Measurements from ENCODE around the gene CDX2.

DNA sequence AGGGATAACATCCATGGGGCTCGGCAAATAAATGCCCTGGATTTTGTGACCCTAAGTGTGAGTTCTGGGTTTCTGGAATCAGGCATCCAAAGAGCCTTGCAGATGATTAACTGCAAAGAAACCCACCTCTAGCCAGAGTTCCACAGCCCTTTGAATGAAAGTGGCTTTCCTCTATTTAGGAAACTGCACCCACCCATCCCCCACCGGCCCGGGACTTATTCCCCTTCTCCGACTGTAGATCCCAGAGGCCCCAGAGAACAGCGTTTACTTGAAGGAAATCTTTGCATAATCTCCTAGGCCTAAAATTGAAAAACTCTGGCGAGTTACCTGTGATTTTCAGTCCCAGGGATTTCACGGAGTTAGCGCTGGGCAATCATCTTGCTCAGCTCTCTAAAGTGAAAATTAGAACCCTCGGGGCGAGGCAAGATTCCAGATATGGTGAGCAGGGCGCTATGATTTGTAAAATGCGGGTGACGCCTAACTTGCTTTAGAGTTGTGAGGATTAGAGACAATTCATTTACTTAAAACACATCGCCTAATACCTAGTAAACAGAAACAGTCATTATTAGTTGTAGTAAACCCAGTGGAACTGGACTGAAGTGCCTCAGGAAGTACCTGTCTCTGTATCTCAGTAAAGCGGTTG is 10.0 kb upstream of the CDX2 start:
- TF ChIP-seq, protein P1, sequence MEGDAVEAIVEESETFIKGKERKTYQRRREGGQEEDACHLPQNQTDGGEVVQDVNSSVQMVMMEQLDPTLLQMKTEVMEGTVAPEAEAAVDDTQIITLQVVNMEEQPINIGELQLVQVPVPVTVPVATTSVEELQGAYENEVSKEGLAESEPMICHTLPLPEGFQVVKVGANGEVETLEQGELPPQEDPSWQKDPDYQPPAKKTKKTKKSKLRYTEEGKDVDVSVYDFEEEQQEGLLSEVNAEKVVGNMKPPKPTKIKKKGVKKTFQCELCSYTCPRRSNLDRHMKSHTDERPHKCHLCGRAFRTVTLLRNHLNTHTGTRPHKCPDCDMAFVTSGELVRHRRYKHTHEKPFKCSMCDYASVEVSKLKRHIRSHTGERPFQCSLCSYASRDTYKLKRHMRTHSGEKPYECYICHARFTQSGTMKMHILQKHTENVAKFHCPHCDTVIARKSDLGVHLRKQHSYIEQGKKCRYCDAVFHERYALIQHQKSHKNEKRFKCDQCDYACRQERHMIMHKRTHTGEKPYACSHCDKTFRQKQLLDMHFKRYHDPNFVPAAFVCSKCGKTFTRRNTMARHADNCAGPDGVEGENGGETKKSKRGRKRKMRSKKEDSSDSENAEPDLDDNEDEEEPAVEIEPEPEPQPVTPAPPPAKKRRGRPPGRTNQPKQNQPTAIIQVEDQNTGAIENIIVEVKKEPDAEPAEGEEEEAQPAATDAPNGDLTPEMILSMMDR (IDR thresholded peaks at IDR 0.05) = no peak
- TF ChIP-seq POLR2AphosphoS5 (IDR thresholded peaks at IDR 0.05) (no peak), POLR2A (IDR thresholded peaks at IDR 0.05) (no peak), EP300 (IDR thresholded peaks at IDR 0.05; ENCODE audit: low read depth) (no peak)
